DMS153 treated with DMSO at 0.1 percent for 48 hours (cell line): Measurements from ENCODE around the gene REV3L.
"Not testable (repeated sequence)": the region's sequence is repeated elsewhere in the genome, so short reads cannot be mapped to it uniquely, and the experiment has no call there.

Source experiments
- DNase-seq: peaks from one replicate; lab custom pipeline; 2025; ENCODE audit not compliant: unreplicated experiment; lab: John Stamatoyannopoulos, UW

The REV3L gene

GRCh38 chr6:111267764-111268333 is 215.2 kb downstream of the REV3L start:
- no peak for DNase-seq

GRCh38 chr6:111266276-111266675 is 216.7 kb downstream of the REV3L start:
- DNase-seq, result no peak

GRCh38 chr6:111265842-111266241 is 217.2 kb downstream of the REV3L start:
- DNase-seq, result no peak

- DNase-seq, result no peak
Measured at GRCh38 chr6:111263837-111264236, 219.2 kb downstream of the REV3L start.

- DNase-seq, result no peak
Measured at GRCh38 chr6:111260570-111261298, 222.3 kb downstream of the REV3L start.

GRCh38 chr6:111259089-111259831 is 223.8 kb downstream of the REV3L start:
- peak; percentile 96 for DNase-seq

- DNase-seq, result no peak
Measured at GRCh38 chr6:111258615-111259088, 224.4 kb downstream of the REV3L start.

DNA sequence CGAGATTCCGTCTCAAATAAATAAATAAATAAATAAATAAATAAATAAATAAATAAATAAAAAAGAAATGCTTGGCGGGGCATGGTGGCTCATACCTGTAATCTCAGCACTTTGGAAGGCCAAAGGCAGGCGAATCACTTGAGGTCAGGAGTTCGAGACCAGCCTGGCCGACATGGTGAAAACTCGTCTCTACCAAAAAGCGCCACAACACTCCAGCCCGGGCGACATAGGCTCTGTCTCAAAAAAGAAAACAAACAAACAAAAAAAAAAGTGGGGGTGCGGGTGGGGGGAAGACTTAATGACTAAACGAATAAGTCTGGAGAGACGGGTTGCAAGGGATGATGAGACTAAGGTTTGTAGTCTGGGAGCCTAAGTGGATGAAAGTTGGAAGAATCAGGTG is 225.0 kb downstream of the REV3L start:
- DNase-seq, result no peak

DNA sequence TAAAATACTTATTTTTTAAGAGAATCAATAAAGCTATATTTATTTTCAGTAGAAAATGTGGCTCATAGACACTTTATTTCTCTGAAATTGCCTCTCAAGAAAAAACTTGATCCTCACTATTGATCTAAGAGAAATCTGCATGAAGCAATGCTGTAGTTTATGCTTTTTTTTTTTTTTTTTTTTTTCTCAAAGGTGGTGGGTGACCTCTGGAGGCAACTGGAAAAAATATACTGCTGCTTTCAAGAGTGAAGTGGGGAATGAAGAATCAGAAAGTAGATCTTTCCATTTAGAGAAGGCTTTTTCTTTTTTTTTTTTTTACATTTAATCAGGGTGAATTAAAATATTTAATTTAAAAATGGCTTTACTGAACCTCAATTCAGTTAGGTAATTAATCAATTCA is 226.4 kb downstream of the REV3L start:
- no peak for DNase-seq

DNA sequence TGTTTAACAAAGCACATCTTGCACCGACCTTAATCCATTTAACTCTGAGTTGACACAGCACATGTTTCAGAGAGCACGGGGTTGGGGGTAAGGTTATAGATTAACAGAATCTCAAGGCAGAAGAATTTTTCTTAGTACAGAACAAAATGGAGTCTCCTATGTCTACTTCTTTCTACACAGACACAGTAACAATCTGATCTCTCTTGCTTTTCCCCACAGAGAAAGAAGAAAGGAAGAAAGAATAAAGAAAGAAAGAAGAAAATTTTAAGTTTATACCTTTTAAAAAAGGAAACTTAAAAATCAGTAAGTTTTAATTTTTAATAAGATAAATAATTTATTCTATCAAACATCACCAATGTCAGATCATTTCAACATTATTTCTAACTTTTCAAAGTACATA is 227.2 kb downstream of the REV3L start:
- not testable (repeated sequence) for DNase-seq

- DNase-seq, result no peak
Measured at GRCh38 chr6:111254779-111255166, 228.2 kb downstream of the REV3L start.

DNA sequence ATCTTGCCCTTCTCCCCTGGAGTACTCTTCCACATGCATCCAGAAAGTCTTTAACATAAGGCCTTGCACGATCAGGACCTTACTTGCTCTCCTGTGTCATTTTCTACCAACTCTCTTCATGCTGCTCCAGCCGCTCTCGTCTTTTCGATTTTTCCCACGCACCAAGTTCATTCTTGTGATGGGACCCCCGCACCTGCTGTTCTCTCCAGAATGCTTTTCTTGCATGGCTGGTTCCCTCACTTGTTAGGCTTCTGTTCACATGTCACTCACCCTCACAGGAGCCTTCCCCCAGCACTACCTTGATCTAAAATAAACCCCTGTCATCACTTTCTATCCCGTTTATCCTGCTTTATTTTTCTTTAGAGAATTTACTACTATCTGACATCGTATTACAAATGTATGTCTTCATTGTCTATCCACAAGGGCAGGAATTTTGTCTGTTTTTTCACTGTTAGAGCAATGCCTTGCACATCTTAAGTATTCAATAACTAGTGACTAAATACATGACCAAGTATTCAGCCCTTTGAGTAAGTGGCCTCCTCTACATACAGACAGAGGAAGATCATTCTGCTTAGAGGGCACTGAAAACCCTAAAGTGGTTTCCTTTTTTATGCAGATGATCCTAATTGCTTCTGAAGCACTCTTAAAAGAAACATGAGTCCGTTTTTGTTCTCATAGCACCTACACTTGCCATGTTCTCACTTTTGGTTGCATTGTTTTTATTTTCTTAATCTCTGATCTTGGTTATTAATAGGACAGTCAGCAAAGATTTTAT is 228.8 kb downstream of the REV3L start:
- DNase-seq, result no peak

DNA sequence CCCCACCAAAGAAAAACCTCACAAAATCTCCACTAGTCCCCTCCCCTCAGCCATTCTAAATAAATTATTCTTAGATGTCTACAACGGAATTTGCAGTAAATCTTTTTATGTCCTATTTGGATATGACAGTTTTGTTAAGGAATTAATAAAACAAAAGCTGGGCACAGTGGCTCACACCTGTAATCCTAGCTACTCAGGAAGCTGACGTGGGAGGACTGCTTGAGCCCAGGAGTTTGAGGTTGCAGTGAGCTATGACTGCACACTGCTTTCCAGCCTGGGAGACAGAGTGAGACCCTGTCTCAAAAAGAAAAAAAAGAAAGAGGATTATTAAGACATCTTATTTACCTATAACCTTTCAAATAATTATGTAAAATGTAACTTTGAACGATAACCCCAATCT is 230.3 kb downstream of the REV3L start:
- no peak for DNase-seq

DNA sequence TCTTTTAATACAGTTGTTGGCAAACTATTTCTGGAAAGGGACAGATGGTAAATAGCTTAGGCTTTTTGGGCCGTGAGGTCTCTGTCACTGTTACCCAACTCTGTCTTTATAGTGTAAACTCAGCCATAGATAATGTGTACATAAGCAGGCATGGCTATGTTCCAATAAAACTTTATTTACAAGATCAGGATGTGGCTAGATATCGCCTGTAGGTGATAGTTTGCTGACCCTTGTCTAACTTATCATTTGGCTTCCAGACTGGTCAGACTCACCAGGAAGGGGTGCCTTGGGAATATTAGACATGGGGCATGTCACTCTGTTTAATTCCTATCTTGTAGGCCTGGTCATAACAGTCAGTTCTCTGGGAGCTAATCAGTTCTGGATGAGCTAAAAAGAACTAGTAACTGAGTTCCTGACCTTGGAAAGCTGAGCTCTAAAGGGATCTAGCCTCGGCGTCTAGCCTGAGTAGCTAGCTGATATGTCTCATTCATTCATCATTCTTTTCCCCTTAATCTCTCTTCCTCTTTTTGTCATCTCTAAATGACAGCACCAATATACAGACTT is 232.1 kb downstream of the REV3L start:
- no peak for DNase-seq
